G401 (cell line): ENCODE data around the gene C6orf163. TPM values are rescaled to one million over a fixed set of nuclear protein-coding genes. Genes with fewer than 3 reads are reported as not detected.

ENCODE experiments used
- DNase-seq: peaks from one replicate; pipeline ENCODE4 v3.0.0-alpha.2; 2015; ENCODE audit warnings: low spot score
- in situ Hi-C: cut with HindIII; loops from 2 replicates; pipeline ENCODE4 v1.10.0; 2016; ENCODE audit warnings: low sequenced_read_pairs, mixed read lengths
- total RNA-seq: library from RNA; depleted of rRNA; stranded (reverse); fragments of >200 nt; shearing (Covaris generic); gene quantifications from 2 replicates; pipeline ENCODE4 v1.2.3, GENCODE V29; 2014

C6orf163 gene
- total RNA-seq, 1 experiment from 2014 or later: 0.34 TPM

GRCh38 chr6:87350516-87350915 is 5.9 kb downstream of the C6orf163 start:
- in situ Hi-C loops: no loop called here
- DNase-seq: no peak

GRCh38 chr6:87351583-87351982 is 7.0 kb downstream of the C6orf163 start:
- in situ Hi-C loops: no loop called here
- DNase-seq: no peak

GRCh38 chr6:87356181-87356580 is 11.6 kb downstream of the C6orf163 start:
- in situ Hi-C loops: no loop called here
- no peak for DNase-seq

DNA sequence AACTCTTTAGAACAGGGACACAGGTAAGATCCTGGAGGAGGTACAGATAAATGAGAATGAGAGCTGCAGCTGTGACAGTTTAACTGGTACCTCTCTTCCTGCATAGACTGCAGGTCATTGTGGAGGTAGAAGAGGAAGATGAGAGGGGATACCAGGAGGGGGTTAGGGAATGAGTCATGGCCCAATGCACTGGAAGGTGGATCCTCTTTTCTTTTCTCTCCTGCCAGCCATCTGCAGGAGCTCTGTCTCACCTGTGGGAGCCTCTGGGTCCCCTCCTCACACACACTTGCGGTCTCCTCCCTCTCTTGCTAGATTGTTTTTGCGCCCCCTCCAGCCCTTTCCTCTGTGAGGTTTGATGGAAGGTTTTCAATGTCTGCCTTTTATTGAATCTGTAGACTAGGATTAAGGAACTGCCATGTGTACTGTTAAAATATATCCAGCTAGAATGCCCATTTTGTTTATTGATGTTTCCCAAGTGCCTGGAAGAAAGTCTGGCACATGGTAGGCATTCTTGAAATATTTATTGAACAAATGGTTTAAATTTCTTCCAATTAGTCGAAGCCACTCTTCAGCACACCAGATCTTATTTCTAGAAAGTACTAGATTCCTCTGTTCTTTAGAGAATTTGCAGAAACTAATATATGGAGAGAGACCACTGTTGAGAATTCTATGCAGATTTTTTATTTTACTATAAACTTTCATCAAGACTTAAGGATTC is 13.0 kb downstream of the C6orf163 start:
- DNase-seq: no peak
- in situ Hi-C loops: no loop called here

DNA sequence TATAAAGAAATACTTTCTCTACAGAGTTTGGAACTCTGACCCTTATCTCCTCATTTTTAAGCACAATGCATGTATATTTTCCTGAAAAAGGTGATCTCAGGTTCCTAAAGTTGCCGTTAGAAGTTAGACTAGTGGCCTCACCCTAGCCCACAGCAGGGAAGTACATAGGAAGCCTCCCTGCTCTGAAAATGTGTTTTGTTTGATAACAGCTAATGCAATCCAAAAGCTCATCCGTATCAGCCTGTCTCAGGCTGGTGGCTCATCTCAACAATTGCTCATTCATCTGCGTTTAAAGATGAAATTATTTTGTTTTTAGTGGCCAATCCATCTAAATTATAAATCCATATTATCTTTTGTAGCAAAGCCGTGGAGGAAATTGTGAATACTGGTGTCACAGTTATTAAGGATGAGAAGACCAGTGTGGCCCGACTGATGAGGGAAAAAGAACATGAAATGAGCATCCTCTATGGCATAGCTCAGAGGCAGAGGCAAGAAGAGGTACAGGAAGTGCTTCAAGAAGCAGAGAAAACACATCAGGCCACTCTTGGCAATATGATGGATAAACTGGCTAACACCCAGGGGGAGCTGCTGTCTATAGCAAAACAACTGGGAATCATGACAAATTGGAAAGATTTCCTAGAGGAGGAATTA is 20.1 kb downstream of the C6orf163 start:
- in situ Hi-C loops: no loop called here
- no peak for DNase-seq

DNA sequence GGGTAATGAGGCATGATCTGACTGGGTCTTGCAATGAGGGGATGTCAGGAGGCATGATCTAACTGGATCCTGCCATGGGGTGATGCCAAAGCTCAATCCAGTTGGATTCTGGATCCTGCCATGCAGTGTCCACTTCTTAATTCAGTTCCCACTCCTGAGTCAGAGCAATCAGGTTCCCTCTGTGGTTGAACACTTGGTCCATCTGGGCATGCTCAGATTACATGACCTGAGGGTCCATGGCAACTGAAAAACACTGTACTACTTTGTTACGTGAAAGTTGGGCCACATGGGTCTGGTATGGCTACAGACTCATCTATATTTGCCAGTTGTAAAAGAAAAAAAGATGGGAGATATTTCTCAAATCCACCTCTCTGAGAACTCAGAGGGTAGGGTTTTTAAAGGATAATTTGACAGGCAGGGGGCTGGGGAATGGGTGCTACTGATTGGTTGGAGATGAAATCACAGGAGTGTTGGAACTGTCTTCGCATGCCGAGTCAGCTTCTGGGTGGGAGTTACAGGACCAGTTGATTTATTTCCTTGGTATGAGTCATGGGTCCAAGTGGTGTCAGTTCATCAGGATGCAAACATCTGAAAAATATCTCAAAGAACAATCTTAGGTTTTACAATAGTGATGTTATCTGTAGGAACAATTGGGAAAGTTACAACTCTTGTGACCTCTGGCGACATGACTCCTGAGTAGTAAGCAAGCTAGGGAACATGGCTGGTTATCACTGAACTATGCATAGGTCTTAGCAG is 21.6 kb downstream of the C6orf163 start:
- in situ Hi-C loops: no loop called here
- DNase-seq: no peak

DNA sequence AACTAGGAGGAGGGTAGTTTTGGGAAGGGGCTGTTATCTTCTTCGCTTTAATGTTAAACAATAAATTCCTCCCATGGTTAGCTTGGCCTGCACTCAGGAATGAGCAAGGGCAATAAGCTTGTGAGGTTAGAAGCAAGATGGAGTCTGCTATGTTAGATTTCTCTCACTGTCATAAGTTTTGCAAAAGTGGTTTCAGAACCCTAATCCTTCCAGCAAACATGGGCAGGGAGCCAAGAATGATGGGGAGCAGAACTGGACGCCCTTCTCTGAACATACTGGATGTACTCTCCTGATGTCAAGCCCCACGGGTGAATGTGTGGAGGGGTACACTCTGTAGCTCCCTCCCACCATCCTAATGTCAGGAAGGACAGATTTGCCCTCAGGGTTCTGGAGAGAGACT is 22.3 kb downstream of the C6orf163 start:
- no peak for DNase-seq
- in situ Hi-C loops: no loop called here

DNA sequence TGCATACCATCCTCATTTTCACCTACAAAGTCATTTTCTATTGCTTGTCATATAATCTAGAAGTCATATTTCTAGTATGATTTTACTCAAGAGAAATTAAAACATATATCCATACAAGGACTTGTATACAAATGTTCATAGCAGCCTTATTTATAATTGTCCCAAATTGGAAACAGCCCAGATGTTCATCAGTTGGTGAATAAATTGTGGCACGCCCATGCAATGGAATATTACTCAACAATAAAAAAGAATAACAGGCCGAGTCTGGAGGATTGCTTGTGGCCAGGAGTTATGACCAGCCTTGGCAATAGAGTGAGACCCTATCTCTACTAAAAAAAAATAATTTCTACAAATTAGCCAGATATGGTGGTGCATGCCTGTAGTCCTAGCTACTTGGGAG is 28.8 kb downstream of the C6orf163 start:
- in situ Hi-C loops: no loop called here
- DNase-seq: no peak

- DNase-seq: no peak
- in situ Hi-C loops: no loop called here
Measured at GRCh38 chr6:87375315-87375714, 30.7 kb downstream of the C6orf163 start.

DNA sequence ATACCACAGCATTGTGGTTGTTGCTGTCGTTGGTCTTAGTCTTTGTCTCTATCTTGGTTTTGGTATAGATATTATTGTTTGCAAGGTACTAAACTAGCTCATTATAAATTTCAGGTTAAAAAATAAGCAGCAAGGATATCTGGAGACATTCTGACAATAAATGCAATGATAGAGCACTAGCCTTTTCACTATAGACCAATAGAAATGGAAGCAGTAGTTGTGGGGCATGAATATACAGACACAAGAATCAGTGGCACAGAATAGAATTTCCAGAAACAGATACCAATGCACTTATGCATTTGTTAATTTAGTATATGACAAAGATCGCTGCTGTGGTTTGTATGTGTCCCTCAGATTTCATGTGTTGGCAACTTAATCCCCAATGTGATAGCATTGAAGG is 32.0 kb downstream of the C6orf163 start:
- DNase-seq: no peak
- in situ Hi-C loops: no loop called here

DNA sequence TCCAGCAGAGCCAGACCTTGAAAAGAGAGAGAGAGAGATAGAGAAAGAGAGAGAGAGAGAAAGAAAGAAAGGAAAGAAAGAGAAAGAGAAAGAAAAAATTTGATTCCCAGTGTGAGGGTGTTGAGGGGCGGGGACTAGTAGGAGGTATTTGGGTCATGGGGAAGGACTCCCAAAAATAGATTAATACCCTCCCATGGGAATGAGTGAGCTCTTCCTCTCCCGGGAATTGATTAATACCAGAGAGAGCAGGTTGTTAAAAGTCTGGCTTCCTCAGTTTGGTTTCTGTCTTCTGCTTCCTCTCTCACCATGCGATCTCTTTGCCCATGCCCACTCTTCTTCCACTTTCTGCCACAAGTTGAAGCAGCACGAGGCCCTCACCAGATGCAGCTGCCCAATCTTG is 34.3 kb downstream of the C6orf163 start:
- no peak for DNase-seq
- in situ Hi-C loops: no loop called here

- DNase-seq: no peak
- in situ Hi-C loops: no loop called here
Measured at GRCh38 chr6:87382861-87383260, 38.2 kb downstream of the C6orf163 start.

GRCh38 chr6:87384038-87384437 is 39.4 kb downstream of the C6orf163 start:
- no peak for DNase-seq
- in situ Hi-C loops: no loop called here

DNA sequence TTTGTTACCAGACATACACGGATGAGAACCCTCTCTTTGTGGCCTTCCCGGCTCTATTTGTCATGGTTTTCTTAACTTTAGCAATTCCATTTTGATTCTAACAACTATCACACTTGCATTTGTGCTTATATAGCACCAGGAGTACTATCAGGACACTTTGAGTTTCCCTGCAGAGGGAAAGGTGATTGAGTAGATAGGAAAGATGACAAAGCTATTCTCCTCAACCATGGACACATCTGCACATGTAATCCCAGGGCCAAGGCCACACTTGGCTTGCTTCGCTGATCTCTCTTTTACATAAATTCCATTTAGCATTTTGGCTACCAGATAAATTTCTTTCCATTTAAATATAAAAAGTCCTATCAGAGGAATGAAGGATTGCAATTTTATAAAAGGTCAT is 39.8 kb downstream of the C6orf163 start:
- DNase-seq: no peak
- in situ Hi-C loops: no loop called here

DNA sequence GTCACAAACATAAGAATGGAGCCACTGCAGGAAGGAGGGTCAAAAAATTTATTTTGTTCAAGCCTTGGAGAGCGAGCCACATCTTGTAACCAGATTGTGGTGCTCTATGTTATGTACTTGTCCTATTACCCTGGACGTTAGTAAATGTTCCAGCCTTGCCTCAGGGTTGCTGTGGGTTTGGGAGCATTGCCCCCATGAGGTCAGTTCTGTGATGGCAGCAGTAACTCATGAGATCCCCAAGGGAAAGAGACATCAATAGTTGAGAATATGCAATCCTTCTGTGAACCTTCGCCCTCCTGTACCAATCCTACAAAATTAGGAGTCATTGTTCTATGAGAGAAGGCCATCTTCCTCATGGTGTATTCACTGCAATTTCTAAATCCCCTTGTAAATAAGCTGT is 46.7 kb downstream of the C6orf163 start:
- DNase-seq: peak; percentile 19

DNA sequence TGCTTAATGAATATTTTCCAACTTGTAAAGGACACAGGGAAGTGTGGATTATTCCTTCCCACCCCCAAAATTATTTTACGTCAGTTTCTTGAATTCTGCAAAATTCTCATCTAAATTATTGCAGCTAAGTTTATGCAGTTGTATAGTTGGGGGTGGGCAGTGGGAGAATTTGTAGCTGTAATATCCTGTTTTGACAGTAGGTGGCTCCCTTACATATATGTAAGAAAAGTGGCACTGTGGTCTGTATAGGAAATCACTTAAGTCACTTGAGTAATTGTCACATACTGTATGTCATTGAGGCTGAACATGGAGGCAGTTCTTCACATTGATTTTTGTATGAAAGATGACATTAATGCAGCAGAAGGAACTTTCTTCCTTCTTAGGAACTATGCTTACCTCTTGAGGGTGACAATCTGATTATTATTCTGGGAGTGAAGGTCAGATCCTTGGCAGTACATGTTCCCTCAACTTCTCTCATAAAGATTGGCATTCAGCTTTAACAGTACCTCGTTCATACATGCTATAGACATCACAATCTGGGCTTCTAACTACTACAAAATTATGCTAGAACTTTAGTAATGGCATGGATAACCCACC is 48.5 kb downstream of the C6orf163 start:
- peak; percentile 76 for DNase-seq
- in situ Hi-C loops: no loop called here

More for the DNA sequence above, 46.7 kb downstream of the C6orf163 start:
- in situ Hi-C loops: no loop called here

GRCh38 chr6:87395431-87395830 is 50.8 kb downstream of the C6orf163 start:
- in situ Hi-C loops: no loop called here
- no peak for DNase-seq

GRCh38 chr6:87396595-87397392 is 52.2 kb downstream of the C6orf163 start:
- DNase-seq: no peak
- in situ Hi-C loops: no loop called here

GRCh38 chr6:87397656-87398055 is 53.0 kb downstream of the C6orf163 start:
- DNase-seq: no peak

More at GRCh38 chr6:87397656-87398055, 53.0 kb downstream of the C6orf163 start:
- in situ Hi-C loops: no loop called here
